Activated gamma-delta T cell treated with Interleukin-2 at 50 U/mL for 16 hours (primary cell): ENCODE results near the gene HBA1.
"Not testable (repeated sequence)": the region's sequence is repeated elsewhere in the genome, so short reads cannot be mapped to it uniquely, and the experiment has no call there.

Experiments
- DNase-seq: peaks from one replicate; pipeline ENCODE4 v3.0.0-alpha.2; 2020

Gene HBA1

DNA sequence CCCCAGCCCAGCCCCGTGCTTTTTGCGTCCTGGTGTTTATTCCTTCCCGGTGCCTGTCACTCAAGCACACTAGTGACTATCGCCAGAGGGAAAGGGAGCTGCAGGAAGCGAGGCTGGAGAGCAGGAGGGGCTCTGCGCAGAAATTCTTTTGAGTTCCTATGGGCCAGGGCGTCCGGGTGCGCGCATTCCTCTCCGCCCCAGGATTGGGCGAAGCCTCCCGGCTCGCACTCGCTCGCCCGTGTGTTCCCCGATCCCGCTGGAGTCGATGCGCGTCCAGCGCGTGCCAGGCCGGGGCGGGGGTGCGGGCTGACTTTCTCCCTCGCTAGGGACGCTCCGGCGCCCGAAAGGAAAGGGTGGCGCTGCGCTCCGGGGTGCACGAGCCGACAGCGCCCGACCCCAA is 474 bp upstream of the HBA1 start:
- not testable (repeated sequence) for DNase-seq

DNA sequence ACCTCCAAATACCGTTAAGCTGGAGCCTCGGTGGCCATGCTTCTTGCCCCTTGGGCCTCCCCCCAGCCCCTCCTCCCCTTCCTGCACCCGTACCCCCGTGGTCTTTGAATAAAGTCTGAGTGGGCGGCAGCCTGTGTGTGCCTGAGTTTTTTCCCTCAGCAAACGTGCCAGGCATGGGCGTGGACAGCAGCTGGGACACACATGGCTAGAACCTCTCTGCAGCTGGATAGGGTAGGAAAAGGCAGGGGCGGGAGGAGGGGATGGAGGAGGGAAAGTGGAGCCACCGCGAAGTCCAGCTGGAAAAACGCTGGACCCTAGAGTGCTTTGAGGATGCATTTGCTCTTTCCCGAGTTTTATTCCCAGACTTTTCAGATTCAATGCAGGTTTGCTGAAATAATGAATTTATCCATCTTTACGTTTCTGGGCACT is 928 bp downstream of the HBA1 start:
- no peak for DNase-seq

DNA sequence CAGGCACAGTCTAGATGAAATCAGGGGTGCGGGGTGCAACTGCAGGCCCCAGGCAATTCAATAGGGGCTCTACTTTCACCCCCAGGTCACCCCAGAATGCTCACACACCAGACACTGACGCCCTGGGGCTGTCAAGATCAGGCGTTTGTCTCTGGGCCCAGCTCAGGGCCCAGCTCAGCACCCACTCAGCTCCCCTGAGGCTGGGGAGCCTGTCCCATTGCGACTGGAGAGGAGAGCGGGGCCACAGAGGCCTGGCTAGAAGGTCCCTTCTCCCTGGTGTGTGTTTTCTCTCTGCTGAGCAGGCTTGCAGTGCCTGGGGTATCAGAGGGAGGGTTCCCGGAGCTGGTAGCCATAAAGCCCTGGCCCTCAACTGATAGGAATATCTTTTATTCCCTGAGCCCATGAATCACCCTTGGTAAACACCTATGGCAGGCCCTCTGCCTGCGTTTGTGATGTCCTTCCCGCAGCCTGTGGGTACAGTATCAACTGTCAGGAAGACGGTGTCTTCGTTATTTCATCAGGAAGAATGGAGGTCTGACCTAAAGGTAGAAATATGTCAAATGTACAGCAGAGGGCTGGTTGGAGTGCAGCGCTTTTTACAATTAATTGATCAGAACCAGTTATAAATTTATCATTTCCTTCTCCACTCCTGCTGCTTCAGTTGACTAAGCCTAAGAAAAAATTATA is 1.6 kb downstream of the HBA1 start:
- no peak for DNase-seq

DNA sequence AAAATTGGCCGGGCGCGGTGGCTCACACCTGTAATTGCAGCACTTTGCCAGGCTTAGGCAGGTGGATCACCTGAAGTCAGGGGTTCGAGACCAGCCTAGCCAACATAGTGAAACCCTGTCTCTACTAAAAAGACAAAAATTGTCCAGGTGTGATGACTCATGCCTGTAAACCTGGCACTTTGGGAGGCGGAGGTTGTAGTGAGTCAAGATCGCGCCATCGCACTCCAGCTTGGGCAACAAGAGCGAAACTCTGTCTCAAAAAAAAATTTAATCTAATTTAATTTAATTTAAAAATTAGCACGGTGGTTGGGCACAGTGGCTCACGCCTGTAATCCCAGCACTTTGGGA is 2.2 kb downstream of the HBA1 start:
- DNase-seq, result no peak

DNA sequence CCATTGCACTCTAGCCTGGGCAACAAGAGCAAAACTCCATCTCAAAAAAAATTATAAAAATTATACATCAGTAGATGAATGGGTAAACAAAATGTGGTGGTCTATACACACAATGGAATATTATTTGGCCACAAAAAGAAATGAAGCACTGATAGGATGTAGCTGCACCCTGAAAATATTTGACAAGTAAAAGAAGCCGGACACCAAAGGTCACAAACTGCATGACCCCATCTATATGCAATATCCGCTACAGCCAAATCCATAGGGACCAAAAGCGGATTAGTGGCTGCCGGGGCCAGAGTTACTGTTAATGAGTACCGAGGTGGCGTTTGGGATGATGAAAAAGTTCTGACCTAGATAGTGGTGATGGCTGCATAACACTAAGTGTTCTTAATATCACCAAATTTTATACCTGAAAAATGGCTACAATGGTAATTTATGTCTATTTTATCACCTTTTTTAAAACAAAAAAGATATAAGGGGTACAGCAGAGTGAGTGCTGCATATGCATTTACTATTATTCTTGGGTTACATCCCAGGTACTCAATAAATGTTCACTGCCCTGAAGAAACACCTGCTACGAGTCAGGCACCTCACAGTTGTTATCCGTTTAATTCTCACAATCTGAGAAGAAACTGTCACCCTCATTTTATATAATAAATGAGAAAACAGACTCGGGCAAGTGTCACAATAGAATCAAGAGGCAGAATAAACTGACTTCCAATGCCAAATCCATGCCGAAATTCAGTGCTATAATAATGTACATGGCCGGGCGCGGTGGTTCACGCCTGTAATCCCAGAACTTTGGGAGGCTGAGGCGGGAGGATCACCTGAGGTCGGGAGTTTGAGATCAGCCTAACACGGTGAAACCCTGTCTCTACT is 3.0 kb downstream of the HBA1 start:
- DNase-seq, result no peak

DNA sequence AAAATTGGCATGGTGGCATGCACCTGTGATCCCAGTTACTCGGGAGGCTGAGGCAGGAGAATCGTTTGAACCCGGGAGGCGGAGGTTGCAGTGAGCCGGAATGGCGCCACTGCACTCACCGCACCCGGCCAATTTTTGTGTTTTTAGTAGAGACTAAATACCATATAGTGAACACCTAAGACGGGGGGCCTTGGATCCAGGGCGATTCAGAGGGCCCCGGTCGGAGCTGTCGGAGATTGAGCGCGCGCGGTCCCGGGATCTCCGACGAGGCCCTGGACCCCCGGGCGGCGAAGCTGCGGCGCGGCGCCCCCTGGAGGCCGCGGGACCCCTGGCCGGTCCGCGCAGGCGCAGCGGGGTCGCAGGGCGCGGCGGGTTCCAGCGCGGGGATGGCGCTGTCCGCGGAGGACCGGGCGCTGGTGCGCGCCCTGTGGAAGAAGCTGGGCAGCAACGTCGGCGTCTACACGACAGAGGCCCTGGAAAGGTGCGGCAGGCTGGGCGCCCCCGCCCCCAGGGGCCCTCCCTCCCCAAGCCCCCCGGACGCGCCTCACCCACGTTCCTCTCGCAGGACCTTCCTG is 3.7 kb downstream of the HBA1 start, which contains the start of gene HBQ1:
HBQ1 (plus strand) TSS at position 359 of the 575 bp plus-strand sequence; CDS start at position 387, 28 bp downstream.
- DNase-seq, result peak; percentile 27

DNA sequence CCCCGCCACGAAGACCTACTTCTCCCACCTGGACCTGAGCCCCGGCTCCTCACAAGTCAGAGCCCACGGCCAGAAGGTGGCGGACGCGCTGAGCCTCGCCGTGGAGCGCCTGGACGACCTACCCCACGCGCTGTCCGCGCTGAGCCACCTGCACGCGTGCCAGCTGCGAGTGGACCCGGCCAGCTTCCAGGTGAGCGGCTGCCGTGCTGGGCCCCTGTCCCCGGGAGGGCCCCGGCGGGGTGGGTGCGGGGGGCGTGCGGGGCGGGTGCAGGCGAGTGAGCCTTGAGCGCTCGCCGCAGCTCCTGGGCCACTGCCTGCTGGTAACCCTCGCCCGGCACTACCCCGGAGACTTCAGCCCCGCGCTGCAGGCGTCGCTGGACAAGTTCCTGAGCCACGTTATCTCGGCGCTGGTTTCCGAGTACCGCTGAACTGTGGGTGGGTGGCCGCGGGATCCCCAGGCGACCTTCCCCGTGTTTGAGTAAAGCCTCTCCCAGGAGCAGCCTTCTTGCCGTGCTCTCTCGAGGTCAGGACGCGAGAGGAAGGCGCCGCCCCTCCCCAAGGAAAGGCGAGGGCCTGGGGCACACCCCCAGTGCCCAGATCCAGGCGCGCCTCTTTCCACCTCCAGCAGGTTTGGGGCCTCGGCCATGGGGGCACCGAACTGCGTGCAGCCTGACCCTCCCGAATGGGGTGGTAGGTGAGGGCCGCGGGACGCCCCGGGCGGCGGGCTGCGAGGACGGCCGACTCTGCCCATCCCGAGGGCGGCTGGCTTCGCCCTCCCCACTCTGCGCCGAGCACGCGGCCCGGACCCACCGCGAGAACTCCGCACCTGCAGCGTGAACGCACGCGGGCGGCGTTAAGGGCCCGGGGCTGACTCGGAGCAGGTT is 4.4 kb downstream of the HBA1 start:
- peak; percentile 86 for DNase-seq

DNA sequence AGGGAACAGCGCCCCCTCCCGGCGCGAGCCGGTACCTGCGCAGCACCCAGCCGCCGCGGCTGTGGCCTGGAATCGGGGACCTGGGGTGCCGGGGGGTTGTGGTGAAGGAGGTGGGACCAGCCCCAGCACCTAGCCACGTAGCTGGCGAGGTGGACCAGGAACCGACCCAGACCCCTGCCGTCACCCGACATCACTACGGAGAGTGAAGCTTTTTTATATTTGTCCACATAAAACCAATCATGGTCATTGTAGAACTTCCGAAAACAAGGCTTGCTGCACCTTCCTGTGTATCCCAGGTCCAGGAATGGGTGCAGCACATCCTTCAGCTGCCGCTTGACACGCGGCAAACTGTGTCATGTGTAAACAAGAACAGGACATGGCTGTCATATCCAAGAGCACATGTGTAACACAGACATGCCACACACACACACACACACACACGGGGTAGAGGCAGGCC is 5.1 kb downstream of the HBA1 start:
- no peak for DNase-seq

DNA sequence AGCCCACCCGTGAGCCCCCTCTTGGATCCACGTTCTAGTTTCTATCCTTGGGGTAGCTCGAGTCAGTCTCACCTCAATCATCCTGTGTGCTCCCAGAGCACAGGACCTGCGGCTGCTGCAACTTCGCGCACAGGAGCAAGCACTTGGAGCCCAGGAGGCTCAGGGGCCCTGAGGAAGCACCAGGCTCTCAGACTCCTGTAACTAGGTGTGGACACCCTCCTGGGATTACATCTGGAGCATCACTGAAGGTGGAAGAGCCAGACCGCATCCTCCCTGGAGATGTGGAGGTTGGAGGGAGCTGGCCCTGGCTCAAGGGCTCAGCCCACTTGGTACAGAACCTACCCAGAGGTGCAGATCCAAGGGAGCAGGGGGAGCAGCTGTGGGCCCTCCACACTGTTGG is 6.5 kb downstream of the HBA1 start:
- no peak for DNase-seq

DNA sequence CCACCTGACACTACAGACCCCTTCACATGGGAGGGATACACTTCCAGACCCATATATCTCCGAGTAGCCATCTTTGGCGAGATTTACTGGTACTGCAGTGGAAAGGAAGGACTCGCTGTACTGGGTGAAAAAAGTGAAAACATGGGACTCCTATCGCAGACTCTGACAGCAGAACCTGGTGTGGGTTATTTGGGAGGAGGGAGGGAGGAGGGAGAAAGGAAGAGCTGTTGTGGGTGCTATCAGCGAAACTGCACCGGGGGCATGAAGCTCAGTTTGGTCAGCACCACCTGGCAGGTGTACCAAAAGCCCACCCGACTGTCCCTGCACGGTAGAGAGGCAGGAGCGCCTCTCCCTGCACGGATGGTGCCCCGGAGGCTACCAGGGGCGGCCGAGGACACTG is 8.7 kb downstream of the HBA1 start:
- no peak for DNase-seq

DNA sequence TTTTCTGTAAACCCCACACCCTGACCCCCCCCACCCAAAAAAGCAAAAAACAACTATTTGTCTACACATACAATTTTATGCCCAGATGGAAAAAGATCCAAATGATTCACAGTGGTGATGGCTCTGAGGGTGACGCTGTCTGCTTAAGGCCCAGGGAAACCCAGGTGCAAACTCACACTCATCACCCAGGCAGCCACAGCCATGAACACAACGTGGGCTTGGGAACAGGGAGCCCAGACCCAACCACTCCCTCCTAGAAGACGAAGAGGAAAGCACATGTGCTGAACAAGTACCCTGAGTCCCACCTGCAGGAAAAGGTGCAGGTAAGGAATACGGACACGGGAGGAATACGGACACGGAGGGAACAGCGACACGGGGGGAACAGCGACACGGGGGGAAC is 9.2 kb downstream of the HBA1 start:
- no peak for DNase-seq

DNA sequence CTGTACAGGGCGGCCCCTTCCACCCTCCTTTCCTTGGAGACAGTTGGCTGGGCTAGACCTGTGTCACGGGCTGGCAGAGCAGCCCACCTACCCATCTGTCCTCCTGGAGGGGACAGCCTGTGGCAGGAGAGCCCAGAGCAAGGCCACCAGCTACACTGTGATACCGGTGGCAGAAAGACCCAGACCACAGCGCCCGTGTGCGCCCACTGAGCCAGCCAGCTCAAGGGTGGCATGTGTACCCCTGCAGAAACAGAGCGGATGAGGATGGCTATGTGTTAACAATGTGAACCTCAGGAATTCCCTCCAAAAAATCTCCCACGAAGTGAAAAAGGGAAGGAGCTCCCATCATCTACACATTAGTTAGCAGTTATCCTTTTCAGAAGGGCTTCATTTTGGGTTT is 10.8 kb downstream of the HBA1 start:
- DNase-seq, result no peak

DNA sequence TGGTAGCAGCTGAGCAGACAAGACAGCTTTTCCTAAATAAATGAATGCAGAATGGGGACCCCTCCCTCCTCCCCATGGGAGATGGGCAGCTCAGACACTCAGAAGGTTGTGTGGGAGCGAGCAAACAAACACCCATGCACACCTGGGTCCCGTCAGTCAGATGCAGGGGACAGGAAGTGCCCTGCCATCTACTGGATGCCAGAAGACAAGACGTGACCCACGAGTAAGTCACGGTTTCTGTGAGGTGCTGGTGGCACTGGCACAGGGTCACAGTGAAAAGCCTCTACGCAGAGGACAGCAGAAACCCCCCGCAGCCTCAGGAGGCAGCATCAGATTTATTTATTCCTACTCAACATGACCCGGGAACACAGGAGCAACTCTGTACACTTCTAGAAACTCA is 12.2 kb downstream of the HBA1 start:
- peak; percentile 28 for DNase-seq

DNA sequence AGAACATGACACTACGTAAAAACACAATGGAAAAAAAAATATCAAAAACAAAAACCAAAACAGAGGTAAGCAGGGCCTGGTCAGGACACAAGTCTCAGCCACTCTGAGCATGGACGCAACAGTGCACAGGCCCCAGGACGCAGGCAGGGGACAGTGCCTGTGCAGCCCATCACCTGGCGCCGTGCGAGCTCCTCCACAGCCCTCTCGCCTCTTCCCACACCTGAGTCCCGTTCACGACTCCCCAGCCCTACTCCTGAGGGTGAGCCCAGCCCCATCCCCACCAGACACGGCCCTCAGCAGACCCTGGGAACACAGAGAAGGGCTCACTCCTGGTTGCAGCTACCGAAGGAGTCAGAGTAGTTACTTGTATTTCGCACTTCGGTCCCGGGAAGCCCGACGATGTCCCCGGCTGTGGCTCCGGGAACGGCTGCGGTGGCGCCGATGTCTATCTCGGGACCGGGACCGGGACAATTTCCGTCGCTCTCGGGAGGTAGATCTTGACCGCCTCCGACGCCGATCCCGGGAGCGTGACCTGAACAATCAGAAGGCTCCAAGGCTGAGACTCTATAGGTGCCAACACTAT is 13.2 kb downstream of the HBA1 start:
- DNase-seq, result no peak

DNA sequence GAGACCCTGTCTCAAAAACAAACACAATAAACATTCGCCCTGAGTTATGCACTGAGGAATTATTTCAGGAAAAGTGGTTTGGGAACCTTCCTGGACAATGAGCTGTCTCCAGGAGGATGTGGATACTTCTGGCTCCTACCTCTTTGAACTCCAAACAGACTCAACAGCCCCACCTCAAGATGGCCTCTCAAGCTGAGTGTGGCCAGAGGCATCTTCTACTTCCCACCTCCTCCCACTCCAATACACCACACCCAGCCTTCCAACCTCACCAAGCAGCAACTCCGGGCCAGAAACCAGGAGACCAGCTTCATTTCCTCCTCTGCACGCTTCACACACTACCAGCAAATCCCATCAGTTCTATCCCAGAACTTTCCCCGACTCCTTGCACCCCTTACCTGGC is 15.4 kb downstream of the HBA1 start:
- DNase-seq, result no peak

DNA sequence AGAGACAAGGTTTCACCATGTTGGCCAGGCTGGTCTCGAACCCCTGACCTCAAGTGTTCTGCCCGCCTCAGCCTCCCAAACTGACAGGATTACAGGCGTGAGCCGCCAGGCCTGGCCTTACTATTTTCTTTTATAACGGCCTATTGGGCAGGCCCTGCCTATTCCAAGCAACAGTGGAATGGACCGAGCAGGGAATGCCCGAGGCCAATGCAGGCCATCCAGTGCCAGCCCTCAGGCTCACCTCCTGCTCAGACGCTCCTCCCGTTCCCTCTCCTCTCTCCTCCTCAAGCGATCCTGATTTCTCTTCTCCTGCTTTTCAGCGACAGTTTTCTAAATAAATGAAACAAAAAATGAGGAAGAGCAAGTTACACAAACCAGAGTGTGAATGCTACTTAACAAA is 16.2 kb downstream of the HBA1 start:
- no peak for DNase-seq

DNA sequence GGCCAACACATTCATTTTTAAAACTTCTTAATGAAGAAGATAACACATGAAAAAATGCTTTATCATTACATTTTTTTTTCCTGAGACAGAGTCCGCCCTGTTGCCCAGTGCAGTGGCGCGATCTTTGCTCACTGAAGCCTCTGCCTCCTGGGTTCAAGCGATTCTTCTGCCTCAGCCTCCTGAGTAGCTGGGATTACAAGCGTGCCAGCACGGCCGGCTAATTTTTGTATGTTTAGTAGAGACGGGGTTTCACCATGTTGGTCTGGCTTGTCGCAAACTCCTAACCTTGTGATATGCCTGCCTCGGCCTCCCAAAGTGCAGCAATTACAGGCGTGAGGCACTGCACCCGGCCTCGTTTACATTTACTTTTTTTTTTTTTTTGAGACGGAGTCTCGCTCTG is 17.0 kb downstream of the HBA1 start:
- no peak for DNase-seq

DNA sequence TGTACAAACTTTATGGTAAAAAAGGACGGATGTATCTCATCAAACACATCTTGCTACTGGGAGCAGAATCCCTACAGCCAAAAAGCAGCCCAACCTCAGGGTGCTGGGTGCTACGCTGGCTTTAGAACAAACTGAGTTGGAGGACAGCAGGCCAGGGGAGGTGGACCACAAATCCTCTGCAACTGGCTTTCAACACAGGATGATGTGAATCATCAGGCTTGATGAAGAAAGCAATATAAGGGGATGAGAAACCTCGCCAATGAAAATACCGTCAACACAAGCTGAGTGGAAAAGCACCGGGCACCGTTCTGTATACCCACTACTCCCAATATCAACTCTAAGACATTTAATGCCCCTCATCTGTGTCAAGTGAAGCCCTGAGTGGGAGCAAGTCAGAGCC is 18.0 kb downstream of the HBA1 start:
- DNase-seq, result no peak

DNA sequence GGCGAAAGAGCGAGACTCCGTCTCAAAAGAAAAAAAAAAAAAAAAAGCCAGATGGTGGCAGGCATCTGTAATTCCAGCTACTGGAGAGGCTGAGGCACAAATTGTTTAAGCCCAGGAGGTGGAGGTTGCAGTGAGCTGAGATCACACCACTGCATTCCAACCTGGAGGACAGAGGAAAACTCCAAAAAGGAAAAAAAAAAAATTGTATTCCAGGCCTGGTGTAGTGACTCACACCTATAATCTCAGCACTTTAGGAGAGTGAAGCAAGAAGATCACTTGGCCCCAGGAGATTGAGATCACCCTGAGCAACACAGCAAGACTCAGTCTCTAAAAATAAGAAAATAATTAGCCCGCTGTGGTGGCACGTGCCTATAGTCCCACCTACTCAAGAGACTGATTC is 23.9 kb downstream of the HBA1 start:
- DNase-seq, result no peak

DNA sequence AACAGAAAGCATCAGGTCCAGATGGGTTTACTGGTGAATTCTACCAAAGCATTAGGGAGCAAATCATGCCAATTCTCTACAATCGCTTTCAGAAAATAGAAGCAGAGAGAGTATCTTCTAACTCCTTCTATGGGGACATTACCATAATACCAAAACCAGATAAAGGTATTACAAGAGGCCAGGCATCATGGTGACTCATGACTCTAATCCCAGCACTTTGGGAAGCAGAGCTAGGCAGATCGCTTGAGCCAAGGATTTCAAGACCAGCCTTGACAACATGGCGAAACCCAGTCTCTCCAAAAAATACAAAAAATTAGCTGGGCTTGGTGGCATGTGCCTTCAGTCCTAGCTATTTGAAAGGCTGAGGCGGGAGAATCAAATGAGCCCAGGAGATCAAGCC is 26.8 kb downstream of the HBA1 start:
- no peak for DNase-seq

DNA sequence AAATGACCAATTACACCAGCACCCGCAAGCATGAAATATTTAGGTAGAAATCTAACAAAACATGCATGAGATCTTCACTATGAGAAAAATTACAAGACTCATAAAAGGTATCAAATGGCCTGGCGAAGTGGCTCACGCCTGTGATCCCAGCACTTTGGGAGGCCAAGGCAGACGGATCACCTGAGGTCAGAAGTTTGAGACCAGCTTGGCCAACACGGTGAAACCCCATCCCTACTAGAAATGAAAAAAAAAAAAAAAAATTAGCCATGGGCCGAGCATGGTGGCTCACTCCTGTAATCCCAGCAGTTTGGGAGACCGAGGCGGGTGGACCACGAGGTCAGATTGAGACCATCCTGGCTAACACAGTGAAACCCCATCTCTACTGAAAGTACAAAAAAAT is 27.6 kb downstream of the HBA1 start:
- DNase-seq, result not testable (repeated sequence)

DNA sequence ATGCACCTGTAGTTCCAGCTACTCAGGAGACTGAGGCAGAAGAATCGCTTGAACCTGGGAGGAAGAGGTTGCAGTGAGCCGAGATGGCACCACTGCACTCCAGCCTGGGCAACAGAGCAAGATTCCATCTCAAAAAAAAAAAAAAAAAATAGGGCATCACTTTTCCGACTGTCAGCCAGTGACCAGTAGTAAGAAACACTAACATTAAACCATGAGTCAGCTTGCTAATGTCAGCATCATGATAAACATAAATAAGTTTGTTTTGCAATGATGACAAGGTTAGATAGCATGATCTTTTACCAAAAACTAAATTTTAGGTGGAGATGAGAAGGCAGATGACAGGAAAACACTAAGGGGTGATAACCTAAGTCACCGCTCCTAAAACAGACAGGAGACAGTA is 32.9 kb downstream of the HBA1 start:
- not testable (repeated sequence) for DNase-seq
